ENCODE data around the gene SLC6A6.

Gene SLC6A6

GRCh38 chr3:14364580-14365292 is 37.7 kb upstream of the SLC6A6 start:
- H3K4me3 ChIP-seq (ENCODE audit: low read depth, low read length): no peak overlapping the region
- no peak overlapping the region for H3K27ac ChIP-seq
- in situ Hi-C loops (cut with HindIII; ENCODE audit: low pct_ligation_motif_present, low sequenced_read_pairs): no loop called here
- no peak for DNase-seq
- no peaks in the 10 kb centered on the region for H3K36me3 ChIP-seq (replicated peaks)
- no peak for TF ChIP-seq CTCF (IDR thresholded peaks at IDR 0.05; ENCODE audit: low read depth, low read length, missing control alignments)
- H3K27me3 ChIP-seq (replicated peaks): peaks cover 18% of the 10 kb centered on the region

- TF ChIP-seq CTCF (IDR thresholded peaks at IDR 0.05; ENCODE audit: low read depth, low read length, missing control alignments): no peak
- Histone ChIP-seq H3K27me3 (replicated peaks) (peaks cover 19% of the 10 kb centered on the region), H3K36me3 (replicated peaks) (no peaks in the 10 kb centered on the region), H3K27ac (no peak overlapping the region), H3K4me3 (ENCODE audit: low read depth, low read length) (no peak overlapping the region)
- in situ Hi-C loops (cut with HindIII; ENCODE audit: low pct_ligation_motif_present, low sequenced_read_pairs): no loop called here
- DNase-seq: no peak
Observed at GRCh38 chr3:14366248-14366647, 36.2 kb upstream of the SLC6A6 start.

GRCh38 chr3:14366915-14367823 is 35.2 kb upstream of the SLC6A6 start:
- Histone ChIP-seq H3K36me3 (replicated peaks) (no peaks in the 10 kb centered on the region), H3K4me3 (ENCODE audit: low read depth, low read length) (no peak overlapping the region), H3K27ac (no peak overlapping the region), H3K27me3 (replicated peaks) (peaks cover 19% of the 10 kb centered on the region)
- TF ChIP-seq CTCF (IDR thresholded peaks at IDR 0.05; ENCODE audit: low read depth, low read length, missing control alignments): no peak
- DNase-seq: no peak
- in situ Hi-C loops (cut with HindIII; ENCODE audit: low pct_ligation_motif_present, low sequenced_read_pairs): no loop called here

GRCh38 chr3:14368146-14368545 is 34.3 kb upstream of the SLC6A6 start:
- Histone ChIP-seq H3K4me3 (ENCODE audit: low read depth, low read length) (no peak overlapping the region), H3K27ac (no peak overlapping the region), H3K27me3 (replicated peaks) (peaks cover 19% of the 10 kb centered on the region), H3K36me3 (replicated peaks) (no peaks in the 10 kb centered on the region)
- DNase-seq: no peak
- in situ Hi-C loops (cut with HindIII; ENCODE audit: low pct_ligation_motif_present, low sequenced_read_pairs): no loop called here
- no peak for TF ChIP-seq CTCF (IDR thresholded peaks at IDR 0.05; ENCODE audit: low read depth, low read length, missing control alignments)

- DNase-seq: no peak
- no peak for TF ChIP-seq CTCF (IDR thresholded peaks at IDR 0.05; ENCODE audit: low read depth, low read length, missing control alignments)
- Histone ChIP-seq H3K27me3 (replicated peaks) (peaks cover 19% of the 10 kb centered on the region), H3K4me3 (ENCODE audit: low read depth, low read length) (no peak overlapping the region), H3K27ac (no peak overlapping the region), H3K36me3 (replicated peaks) (no peaks in the 10 kb centered on the region)
- in situ Hi-C loops (cut with HindIII; ENCODE audit: low pct_ligation_motif_present, low sequenced_read_pairs): no loop called here
Observed at GRCh38 chr3:14368885-14369284, 33.5 kb upstream of the SLC6A6 start.
